Neural progenitor cell (in vitro differentiated cells): ENCODE data around the gene STK10.

Experiments
- CTCF ChIP-seq: fragments of 200-600 bp; sonication (generic); IDR thresholded peaks from 2 replicates; pipeline ENCODE4 v1.5.1; 2017; ENCODE audit warnings: antibody characterized with exemption, mild to moderate bottlenecking
- EZH2 ChIP-seq: fragments of 200-600 bp; sonication (generic); IDR thresholded peaks from 2 replicates; pipeline ENCODE4 v1.6.1; 2017; ENCODE audit warnings: antibody characterized with exemption, mild to moderate bottlenecking, moderate library complexity
- EZH2phosphoT487 ChIP-seq: fragments of 200-600 bp; sonication (generic); IDR thresholded peaks from 2 replicates; pipeline ENCODE4 v1.6.1; 2017; ENCODE audit warnings: antibody characterized with exemption

GRCh38 chr5:172189693-172190296 is 1.8 kb upstream of the STK10 start:
- TF ChIP-seq EZH2 (no peak), CTCF (no peak), EZH2phosphoT487 (no peak)
